Sigmoid colon (tissue), 7 donors: ENCODE data around the gene SPATC1L. TPM values are rescaled to one million over a fixed set of nuclear protein-coding genes. Genes with fewer than 3 reads are reported as not detected.
A peak's percentile ranks its signal among the peaks of the same experiment; 100 is the strongest.
"Not testable (repeated sequence)": the region's sequence is repeated elsewhere in the genome, so short reads cannot be mapped to it uniquely, and the experiment has no call there.

Source experiments
- DNase-seq: peaks from one replicate; pipeline ENCODE4 v3.0.0-alpha.2; 2019
- H3K27ac ChIP-seq, 4 donors: fragments of 200-600 bp; sonication (generic); one replicate each; pipeline ENCODE4 v1.5.1; 2016 to 2019; ENCODE audit warnings: mild to moderate bottlenecking in 1 of 4
- H3K27me3 ChIP-seq, 3 donors: fragments of 200-600 bp; sonication (generic); one replicate each; pipeline ENCODE4 v1.5.1; 2019; ENCODE audit warnings: mild to moderate bottlenecking in 1 of 3
- H3K36me3 ChIP-seq, 4 donors: fragments of 200-600 bp; sonication (generic); one replicate each; pipeline ENCODE4 v1.5.1; 2016 to 2019
- H3K4me1 ChIP-seq, 4 donors: fragments of 200-600 bp; sonication (generic); one replicate each; pipeline ENCODE4 v1.5.1; 2017 to 2019
- H3K4me3 ChIP-seq, 4 donors: fragments of 200-600 bp; sonication (generic); one replicate each; pipeline ENCODE4 v1.5.1; 2017 to 2019; ENCODE audit warnings: mild to moderate bottlenecking in 2 of 4, moderate library complexity in 1 of 4
- H3K9me3 ChIP-seq, 4 donors: fragments of 200-600 bp in 3 of 4; sonication (generic) in 3 of 4; one replicate each; pipeline versions ENCODE4 v1.5.1 to v1.6.1; 2013 to 2019
- EP300 ChIP-seq, 4 donors: sonication (generic); formaldehyde crosslinking; IDR thresholded peaks; one replicate each; pipeline ENCODE4 v1.6.1; 2017; ENCODE audit warnings: antibody characterized with exemption in 4 of 4
- POLR2A ChIP-seq, 2 donors: fragments of 450-650 bp; IDR thresholded peaks; one replicate each; pipeline ENCODE4 v1.6.1; 2016; ENCODE audit warnings: antibody characterized with exemption in 2 of 2, mild to moderate bottlenecking in 2 of 2, moderate library complexity in 2 of 2
- POLR2AphosphoS5 ChIP-seq, 4 donors: sonication (generic); formaldehyde crosslinking; IDR thresholded peaks; one replicate each; pipeline ENCODE4 v1.6.1; 2017; ENCODE audit warnings: antibody characterized with exemption in 4 of 4
- WGBS, 2 donors: extraction: QIAGEN DNeasy Blood & Tissue Kit; methylation state at CpG; one replicate each; pipeline ENCODE4 v1.1.7; 2013; 5-methylcytosine and 5-hydroxymethylcytosine counted together
- intact Hi-C: fragments of 100-400 bp; cut with DNase I; formaldehyde crosslinking; loops from one replicate; pipeline ENCODE4 v1.15.1; 2023
- polyA plus RNA-seq, 3 donors: library from polyadenylated mRNA; stranded (reverse); fragments of 200-250 nt; gene quantifications; one replicate each; pipeline ENCODE4 v1.2.3, GENCODE V29; 2013
- total RNA-seq, 4 donors: library from RNA; depleted of rRNA; stranded (reverse); fragments of >200 nt; gene quantifications; one replicate each; pipeline ENCODE4 v1.1.0, GENCODE V29; 2016
- TF ChIP-seq, protein P1 (sequence below), 4 experiments: fragments of 450-650 bp in 3 of 4; fragments of 200-600 bp in 1 of 4; IDR thresholded peaks; one replicate each; pipeline ENCODE4 v1.5.1; 2016 to 2019; ENCODE audit warnings: antibody characterized with exemption in 4 of 4, mild to moderate bottlenecking in 3 of 4, moderate library complexity in 2 of 4
- donor health status: healthy with polysubstance abuse.
- donor health status: Bipolar disorder and iron deficiency.
- donor health status: healthy.

The SPATC1L gene
- total and polyA plus RNA-seq, 7 donors, result 0.95 to 18.3 (median 7.8) TPM

GRCh38 chr21:46150073-46150472 lies 34.2 kb downstream of the SPATC1L start:
- TF ChIP-seq POLR2A (IDR thresholded peaks at IDR 0.05) (no peak), POLR2AphosphoS5 (IDR thresholded peaks at IDR 0.05) (no peak), EP300 (IDR thresholded peaks at IDR 0.05) (no peak)
- TF ChIP-seq, protein P1, sequence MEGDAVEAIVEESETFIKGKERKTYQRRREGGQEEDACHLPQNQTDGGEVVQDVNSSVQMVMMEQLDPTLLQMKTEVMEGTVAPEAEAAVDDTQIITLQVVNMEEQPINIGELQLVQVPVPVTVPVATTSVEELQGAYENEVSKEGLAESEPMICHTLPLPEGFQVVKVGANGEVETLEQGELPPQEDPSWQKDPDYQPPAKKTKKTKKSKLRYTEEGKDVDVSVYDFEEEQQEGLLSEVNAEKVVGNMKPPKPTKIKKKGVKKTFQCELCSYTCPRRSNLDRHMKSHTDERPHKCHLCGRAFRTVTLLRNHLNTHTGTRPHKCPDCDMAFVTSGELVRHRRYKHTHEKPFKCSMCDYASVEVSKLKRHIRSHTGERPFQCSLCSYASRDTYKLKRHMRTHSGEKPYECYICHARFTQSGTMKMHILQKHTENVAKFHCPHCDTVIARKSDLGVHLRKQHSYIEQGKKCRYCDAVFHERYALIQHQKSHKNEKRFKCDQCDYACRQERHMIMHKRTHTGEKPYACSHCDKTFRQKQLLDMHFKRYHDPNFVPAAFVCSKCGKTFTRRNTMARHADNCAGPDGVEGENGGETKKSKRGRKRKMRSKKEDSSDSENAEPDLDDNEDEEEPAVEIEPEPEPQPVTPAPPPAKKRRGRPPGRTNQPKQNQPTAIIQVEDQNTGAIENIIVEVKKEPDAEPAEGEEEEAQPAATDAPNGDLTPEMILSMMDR (IDR thresholded peaks at IDR 0.05), result no peak
- Histone ChIP-seq H3K4me1 (peaks cover 0 to 15% (median 11%) of the 10 kb centered on the region in 4 donors), H3K27ac (no peak overlapping the region), H3K36me3 (no peaks in the 10 kb centered on the region), H3K27me3 (no peaks in the 10 kb centered on the region), H3K9me3 (no peaks in the 10 kb centered on the region), H3K4me3 (no peak overlapping the region)
- intact Hi-C loops, result no loop called here
- WGBS, 2 donors, result 78 to 88% methylated on average over 19 of the region's 19 CpGs
- DNase-seq, result peak; percentile 51

GRCh38 chr21:46149205-46149901 lies 34.9 kb downstream of the SPATC1L start:
- DNase-seq, result peak; percentile 53
- peaks cover 0 to 15% (median 11%) of the 10 kb centered on the region in 4 donors for H3K4me1 ChIP-seq
- H3K36me3 ChIP-seq, result no peaks in the 10 kb centered on the region
- intact Hi-C loops, result no loop called here
- no peaks in the 10 kb centered on the region for H3K9me3 ChIP-seq
- 83 to 87% methylated on average over 22 of the region's 22 CpGs for WGBS, 2 donors
- H3K27ac ChIP-seq, result no peak overlapping the region
- H3K4me3 ChIP-seq, result no peak overlapping the region
- no peaks in the 10 kb centered on the region for H3K27me3 ChIP-seq
- TF ChIP-seq POLR2AphosphoS5 (IDR thresholded peaks at IDR 0.05), result no peak
- TF ChIP-seq POLR2A (IDR thresholded peaks at IDR 0.05), result no peak
- TF ChIP-seq EP300 (IDR thresholded peaks at IDR 0.05), result no peak
- TF ChIP-seq, protein P1 (IDR thresholded peaks at IDR 0.05), result no peak

- 83 to 92% methylated on average over 11 of the region's 11 CpGs for WGBS, 2 donors
- peaks cover 0 to 14% (median 11%) of the 10 kb centered on the region in 4 donors for H3K4me1 ChIP-seq
- no peak overlapping the region for H3K27ac ChIP-seq
- H3K4me3 ChIP-seq, result no peak overlapping the region
- no peaks in the 10 kb centered on the region for H3K9me3 ChIP-seq
- no peaks in the 10 kb centered on the region for H3K27me3 ChIP-seq
- TF ChIP-seq POLR2AphosphoS5 (IDR thresholded peaks at IDR 0.05) (no peak), POLR2A (IDR thresholded peaks at IDR 0.05) (no peak), EP300 (IDR thresholded peaks at IDR 0.05) (no peak)
- TF ChIP-seq, protein P1 (IDR thresholded peaks at IDR 0.05), result no peak
- intact Hi-C loops, result no loop called here
- peak; percentile 30 for DNase-seq
- no peaks in the 10 kb centered on the region for H3K36me3 ChIP-seq
Observed at GRCh38 chr21:46148106-46148505, 36.2 kb downstream of the SPATC1L start.

DNA sequence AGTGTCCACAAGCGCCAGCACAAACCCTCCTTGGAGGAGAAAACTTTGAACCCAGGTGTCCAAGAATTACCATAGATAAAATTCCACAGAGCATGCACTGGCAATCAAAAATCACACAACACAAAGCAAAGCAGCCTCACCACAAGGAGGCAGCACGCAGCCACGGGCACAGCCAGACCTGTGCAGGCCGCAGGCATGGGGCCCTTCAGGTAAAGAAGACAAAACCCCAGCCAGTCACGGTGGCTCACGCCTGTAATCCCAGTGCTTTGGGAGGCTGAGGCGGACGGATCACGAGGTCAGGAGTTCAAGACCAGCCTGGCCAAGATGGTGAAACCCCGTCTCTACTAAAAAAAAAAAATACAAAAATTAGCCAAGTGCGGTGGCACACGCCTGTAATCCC lies 36.8 kb downstream of the SPATC1L start:
- DNase-seq, result peak; percentile 59
- 45 to 71% methylated on average over 12 of the region's 12 CpGs for WGBS, 2 donors

GRCh38 chr21:46146856-46147255 lies 37.4 kb downstream of the SPATC1L start:
- no peak overlapping the region for H3K4me3 ChIP-seq
- TF ChIP-seq, protein P1 (IDR thresholded peaks at IDR 0.05), result no peak
- no peak for TF ChIP-seq POLR2A (IDR thresholded peaks at IDR 0.05)
- no peak for TF ChIP-seq POLR2AphosphoS5 (IDR thresholded peaks at IDR 0.05)
- no peak for TF ChIP-seq EP300 (IDR thresholded peaks at IDR 0.05)
- H3K36me3 ChIP-seq, result no peaks in the 10 kb centered on the region
- H3K27ac ChIP-seq, result no peak overlapping the region
- peak; percentile 48 for DNase-seq
- no peaks in the 10 kb centered on the region for H3K27me3 ChIP-seq
- intact Hi-C loops, result no loop called here
- 60 to 81% methylated on average over 14 of the region's 14 CpGs for WGBS, 2 donors
- peaks cover 0 to 10% (median 6%) of the 10 kb centered on the region in 4 donors for H3K4me1 ChIP-seq
- no peaks in the 10 kb centered on the region for H3K9me3 ChIP-seq

More for the DNA sequence above, 36.8 kb downstream of the SPATC1L start:
- intact Hi-C loops, H3K9me3 ChIP-seq, H3K4me1 ChIP-seq, H3K4me3 ChIP-seq, H3K36me3 ChIP-seq, H3K27me3 ChIP-seq, H3K27ac ChIP-seq: not testable (repeated sequence)
